Hindlimb muscle (tissue), 1 donor: ENCODE results near the gene PLXNA2. TPM values are rescaled to one million over a fixed set of nuclear protein-coding genes. Genes with fewer than 3 reads are reported as not detected.

Source experiments
- DNase-seq: peaks from one replicate; pipeline ENCODE4 v3.0.0-alpha.2; 2013
- polyA plus RNA-seq: library from polyadenylated mRNA; unstranded; fragments of 120-200 nt; gene quantifications from one replicate; pipeline ENCODE4 v1.2.1, GENCODE V29; 2013; ENCODE audit not compliant: insufficient read length

Gene PLXNA2
- polyA plus RNA-seq, 1 donor = 43.8 TPM

GRCh38 chr1:208137193-208137592 lies 107.0 kb downstream of the PLXNA2 start:
- DNase-seq = no peak

GRCh38 chr1:208136459-208137182 lies 107.6 kb downstream of the PLXNA2 start:
- DNase-seq = no peak

GRCh38 chr1:208135354-208135753 lies 108.8 kb downstream of the PLXNA2 start:
- DNase-seq = no peak

GRCh38 chr1:208134491-208134890 lies 109.7 kb downstream of the PLXNA2 start:
- DNase-seq = no peak

GRCh38 chr1:208133355-208133754 lies 110.8 kb downstream of the PLXNA2 start:
- no peak for DNase-seq

- DNase-seq = peak; percentile 56
Observed at GRCh38 chr1:208132287-208132882, 111.8 kb downstream of the PLXNA2 start.

GRCh38 chr1:208131621-208132286 lies 112.4 kb downstream of the PLXNA2 start:
- DNase-seq = no peak

- DNase-seq = no peak
Observed at GRCh38 chr1:208129487-208129886, 114.7 kb downstream of the PLXNA2 start.

- no peak for DNase-seq
Observed at GRCh38 chr1:208129060-208129459, 115.1 kb downstream of the PLXNA2 start.

- DNase-seq = no peak
Observed at GRCh38 chr1:208127792-208128529, 116.2 kb downstream of the PLXNA2 start.

GRCh38 chr1:208127284-208127683 lies 116.9 kb downstream of the PLXNA2 start:
- DNase-seq = no peak

- DNase-seq = no peak
Observed at GRCh38 chr1:208126108-208126507, 118.1 kb downstream of the PLXNA2 start.

GRCh38 chr1:208122612-208123358 lies 121.4 kb downstream of the PLXNA2 start:
- DNase-seq = no peak

- no peak for DNase-seq
Observed at GRCh38 chr1:208121813-208122364, 122.3 kb downstream of the PLXNA2 start.

- DNase-seq = no peak
Observed at GRCh38 chr1:208120431-208120790, 123.8 kb downstream of the PLXNA2 start.

GRCh38 chr1:208118841-208119606 lies 125.2 kb downstream of the PLXNA2 start:
- no peak for DNase-seq

- no peak for DNase-seq
Observed at GRCh38 chr1:208118306-208118705, 125.9 kb downstream of the PLXNA2 start.

GRCh38 chr1:208117826-208118225 lies 126.4 kb downstream of the PLXNA2 start:
- DNase-seq = no peak

- no peak for DNase-seq
Observed at GRCh38 chr1:208117409-208117808, 126.8 kb downstream of the PLXNA2 start.

GRCh38 chr1:208115924-208116640 lies 128.1 kb downstream of the PLXNA2 start:
- no peak for DNase-seq

GRCh38 chr1:208113011-208113410 lies 131.2 kb downstream of the PLXNA2 start:
- no peak for DNase-seq
